SKM-1 treated with dmso at 0.1 percent for 144 hours (cell line): ENCODE data around the gene RUNX1.

Source experiments
- DNase-seq: peaks from one replicate; lab custom pipeline; 2025; ENCODE audit not compliant: unreplicated experiment; lab: John Stamatoyannopoulos, UW

Gene RUNX1

GRCh38 chr21:34768326-34768725 is 280.8 kb downstream of the RUNX1 start:
- no peak for DNase-seq

GRCh38 chr21:34766862-34767261 is 282.2 kb downstream of the RUNX1 start:
- DNase-seq, result no peak

- DNase-seq, result no peak
Measured at GRCh38 chr21:34765619-34766018, 283.5 kb downstream of the RUNX1 start.

DNA sequence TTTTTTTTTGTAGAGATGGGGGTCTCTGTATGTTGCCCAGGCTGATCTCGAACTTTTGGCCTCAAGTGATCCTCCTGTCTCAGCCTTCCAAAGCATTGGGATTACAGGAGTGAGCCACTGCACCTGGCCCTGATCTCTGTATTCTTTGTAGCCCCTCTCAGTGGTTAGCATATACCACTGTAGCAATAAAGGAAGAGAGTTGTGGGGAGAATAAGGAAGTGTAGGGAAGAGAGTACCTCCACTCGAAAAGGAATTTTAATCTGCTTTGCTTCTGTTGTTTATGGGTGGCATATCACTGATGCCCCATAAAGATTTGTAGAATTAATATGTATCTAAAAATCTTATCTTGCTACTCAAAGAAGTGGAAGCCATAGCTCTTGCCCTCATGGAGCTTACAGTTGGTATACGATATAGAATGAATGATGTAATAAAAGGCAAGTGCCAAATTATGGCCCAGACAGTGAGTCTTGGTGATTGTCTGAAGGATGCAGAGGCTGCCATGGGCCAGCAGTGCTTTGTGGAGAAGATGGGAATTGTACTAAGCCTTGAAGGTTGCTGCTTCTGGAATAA is 284.3 kb downstream of the RUNX1 start:
- no peak for DNase-seq

DNA sequence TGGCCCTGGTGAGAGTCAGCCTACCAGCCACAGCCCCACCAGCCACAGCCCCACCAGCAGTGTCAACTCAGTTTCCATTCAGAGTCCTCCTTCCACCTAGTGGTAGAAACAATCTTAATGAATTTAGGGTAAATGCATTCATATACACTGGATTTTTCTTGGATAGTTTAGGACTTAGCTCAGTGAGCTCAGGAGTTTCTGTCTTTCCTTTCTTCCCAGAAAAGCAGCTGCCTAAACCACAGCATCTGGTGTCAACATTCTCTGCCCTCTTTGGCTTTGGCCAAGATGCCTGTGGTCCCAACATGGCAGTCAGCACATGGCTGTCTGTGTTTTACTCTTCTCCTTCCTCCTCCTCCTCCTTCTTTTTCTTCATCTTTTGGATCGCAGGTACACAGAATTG is 286.3 kb downstream of the RUNX1 start:
- no peak for DNase-seq

GRCh38 chr21:34761758-34762330 is 287.3 kb downstream of the RUNX1 start:
- no peak for DNase-seq

DNA sequence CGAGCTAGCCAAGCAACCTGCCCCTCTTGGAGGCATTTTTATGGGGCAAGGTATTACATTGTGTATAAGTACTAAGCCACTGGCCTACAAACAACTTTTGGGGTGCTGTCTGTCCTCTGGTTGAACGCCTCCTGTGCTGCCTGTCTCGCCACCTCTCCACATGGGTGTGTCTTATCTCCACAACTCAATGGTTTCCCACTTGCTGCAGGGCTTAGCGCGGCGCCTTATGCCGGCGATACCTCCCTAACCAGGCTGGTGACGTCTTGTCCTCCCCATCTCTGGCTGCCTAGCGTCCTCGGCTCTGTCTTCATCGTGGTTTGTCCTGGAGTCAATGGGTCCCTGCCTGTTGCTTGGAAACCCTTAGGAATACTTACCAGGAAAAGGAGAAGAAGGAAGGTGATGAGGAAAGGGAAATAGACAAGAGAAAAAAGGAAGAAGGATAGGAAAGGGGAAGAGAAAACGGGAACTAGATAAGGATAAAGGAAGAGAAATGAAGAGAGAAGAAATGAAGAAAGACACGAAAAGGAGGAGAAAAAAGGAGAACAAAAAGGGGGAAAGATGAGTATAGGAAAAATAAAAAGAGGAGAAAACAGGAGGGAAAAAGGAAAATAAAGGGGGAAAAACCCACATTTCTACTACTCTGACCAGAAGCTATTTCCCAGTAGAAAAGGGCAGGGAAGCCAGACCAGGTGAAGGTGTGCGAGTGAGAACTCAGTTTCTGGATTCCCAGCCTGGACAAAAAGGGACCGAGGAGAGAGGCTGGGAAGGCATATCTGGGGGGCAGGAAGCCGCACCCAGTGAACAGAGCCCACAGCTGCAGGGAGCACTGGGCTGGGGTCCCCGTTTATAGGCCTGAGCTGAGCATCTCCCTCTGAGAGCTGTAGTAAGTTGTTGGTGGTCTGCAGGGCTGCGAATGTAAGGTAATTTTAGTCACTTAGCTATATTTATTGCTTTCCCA is 294.1 kb downstream of the RUNX1 start:
- DNase-seq, result peak; percentile 18

DNA sequence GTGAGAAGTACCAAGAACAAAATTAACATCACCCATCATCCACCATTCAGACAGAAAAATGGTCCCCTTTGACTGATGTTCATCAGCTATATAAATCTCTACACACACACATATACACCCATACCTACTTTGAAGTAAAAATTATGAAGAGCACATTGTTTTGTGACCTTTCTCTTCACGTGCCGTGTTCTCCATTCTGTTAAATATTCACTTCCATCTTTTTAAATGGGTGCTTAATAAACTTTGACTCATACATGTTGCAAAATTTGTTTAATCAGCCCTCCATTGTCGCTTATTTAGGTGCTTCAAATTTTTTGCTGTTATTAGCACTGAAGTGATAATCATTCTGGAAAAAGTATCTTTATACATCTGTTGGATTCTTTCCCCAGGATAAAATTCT is 300.2 kb downstream of the RUNX1 start:
- DNase-seq, result no peak

GRCh38 chr21:34745557-34746255 is 303.4 kb downstream of the RUNX1 start:
- DNase-seq, result peak; percentile 71

- DNase-seq, result no peak
Measured at GRCh38 chr21:34744801-34745200, 304.3 kb downstream of the RUNX1 start.

DNA sequence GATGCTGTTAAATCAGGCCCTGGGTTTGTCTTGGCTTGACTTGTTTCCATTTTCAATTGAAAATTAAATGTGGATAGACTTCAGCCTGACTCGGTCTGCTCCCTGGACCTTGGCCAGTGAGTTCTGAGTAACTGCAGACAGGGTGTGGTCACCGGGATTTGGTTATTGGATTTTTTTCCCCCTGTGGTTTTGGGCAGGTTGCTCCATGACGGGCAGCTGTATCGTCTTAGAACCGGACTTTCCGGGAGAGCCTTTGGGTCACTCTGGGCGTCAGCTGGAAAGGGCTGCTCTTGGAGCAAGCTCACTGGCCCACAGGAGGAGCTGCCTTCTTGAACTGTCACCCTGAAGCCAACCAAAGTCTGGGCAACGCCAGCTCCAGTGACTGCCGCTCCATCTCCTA is 305.3 kb downstream of the RUNX1 start:
- DNase-seq, result no peak

DNA sequence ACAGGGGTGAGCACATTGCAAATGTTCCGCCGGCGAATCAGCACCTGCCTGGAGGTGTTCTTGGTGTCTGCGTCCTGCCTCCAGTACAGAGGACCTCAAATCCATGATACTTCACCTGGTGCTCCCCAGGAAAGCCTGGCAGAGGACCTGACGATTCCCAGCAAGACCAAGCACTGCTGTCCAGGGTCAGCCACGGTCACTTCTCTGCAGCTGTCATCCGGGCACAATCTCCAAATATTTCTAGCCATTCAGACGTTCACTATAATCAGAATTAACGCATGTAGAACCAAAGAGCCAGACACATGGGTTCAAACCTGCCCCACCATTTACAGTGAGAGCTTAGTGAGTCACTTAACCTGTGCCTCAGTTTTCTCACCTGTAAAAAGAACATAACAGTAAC is 305.8 kb downstream of the RUNX1 start:
- no peak for DNase-seq

DNA sequence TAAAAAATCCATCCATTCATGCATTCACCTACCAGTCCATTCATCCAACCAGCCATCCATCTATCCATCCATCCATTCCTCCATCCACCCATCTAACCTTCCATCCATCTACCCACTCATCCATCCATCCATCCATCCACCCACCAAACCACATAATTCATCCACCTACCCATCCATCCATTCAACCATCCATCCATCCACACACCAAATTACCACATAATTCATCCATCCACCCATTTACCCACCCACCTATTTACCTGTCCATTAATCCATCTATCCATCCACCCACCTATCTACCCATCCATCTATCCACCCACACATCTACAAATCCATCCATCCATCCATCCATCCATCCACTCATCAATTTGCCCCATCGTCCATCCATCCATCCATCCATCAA is 308.9 kb downstream of the RUNX1 start:
- no peak for DNase-seq
